GM19238 (cell line): ENCODE data around the gene ROR2.
A peak's percentile ranks its signal among the peaks of the same experiment; 100 is the strongest.

ENCODE experiments used
- DNase-seq: peaks from one replicate; pipeline ENCODE4 v3.0.0; 2011; ENCODE audit warnings: low spot score; ENCODE audit not compliant: insufficient read length

ROR2 gene

GRCh38 chr9:91689006-91689405 lies 261.0 kb downstream of the ROR2 start:
- no peak for DNase-seq

GRCh38 chr9:91683269-91683668 lies 266.8 kb downstream of the ROR2 start:
- DNase-seq: no peak

- DNase-seq: no peak
Observed at GRCh38 chr9:91682806-91683205, 267.2 kb downstream of the ROR2 start.

GRCh38 chr9:91681461-91682305 lies 268.3 kb downstream of the ROR2 start:
- DNase-seq: peak; percentile 74

GRCh38 chr9:91680998-91681397 lies 269.0 kb downstream of the ROR2 start:
- DNase-seq: no peak

GRCh38 chr9:91680106-91680505 lies 269.9 kb downstream of the ROR2 start:
- no peak for DNase-seq

- no peak for DNase-seq
Observed at GRCh38 chr9:91678807-91679580, 271.0 kb downstream of the ROR2 start.

GRCh38 chr9:91677822-91678436 lies 272.1 kb downstream of the ROR2 start:
- DNase-seq: no peak

- DNase-seq: no peak
Observed at GRCh38 chr9:91677331-91677730, 272.7 kb downstream of the ROR2 start.

GRCh38 chr9:91676046-91676445 lies 274.0 kb downstream of the ROR2 start:
- DNase-seq: no peak

- no peak for DNase-seq
Observed at GRCh38 chr9:91664663-91665062, 285.4 kb downstream of the ROR2 start.

GRCh38 chr9:91663858-91664257 lies 286.2 kb downstream of the ROR2 start:
- no peak for DNase-seq

- DNase-seq: no peak
Observed at GRCh38 chr9:91661451-91661850, 288.6 kb downstream of the ROR2 start.

GRCh38 chr9:91660521-91660920 lies 289.5 kb downstream of the ROR2 start:
- DNase-seq: no peak

GRCh38 chr9:91659529-91660495 lies 290.2 kb downstream of the ROR2 start:
- DNase-seq: no peak

- DNase-seq: no peak
Observed at GRCh38 chr9:91658513-91659105, 291.4 kb downstream of the ROR2 start.

- DNase-seq: no peak
Observed at GRCh38 chr9:91657501-91657900, 292.5 kb downstream of the ROR2 start.

GRCh38 chr9:91655658-91656057 lies 294.4 kb downstream of the ROR2 start:
- DNase-seq: no peak

GRCh38 chr9:91655215-91655614 lies 294.8 kb downstream of the ROR2 start:
- no peak for DNase-seq

GRCh38 chr9:91654527-91654926 lies 295.5 kb downstream of the ROR2 start:
- no peak for DNase-seq

GRCh38 chr9:91647371-91647770 lies 302.7 kb downstream of the ROR2 start:
- no peak for DNase-seq
